H9 (cell line): Measurements from ENCODE around the gene HOXA1. TPM values are rescaled to one million over a fixed set of nuclear protein-coding genes. Genes with fewer than 3 reads are reported as not detected.

ENCODE experiments used
- DNase-seq: peaks from one replicate; pipeline ENCODE4 v3.0.0-alpha.2; 2017
- H2AFZ ChIP-seq: one replicate; pipeline ENCODE4 v1.6.1; 2013; ENCODE audit warnings: mild to moderate bottlenecking, low read length, control low read depth, moderate library complexity
- H2AK5ac ChIP-seq: 2 replicates; pipeline ENCODE4 v1.6.1; 2013; ENCODE audit warnings: low read length, control low read depth, mixed read lengths; ENCODE audit not compliant: insufficient read length
- H2BK120ac ChIP-seq: one replicate; pipeline ENCODE4 v1.6.1; 2013; ENCODE audit warnings: low read depth, mild to moderate bottlenecking, low read length, control low read depth, inconsistent platforms; ENCODE audit not compliant: poor library complexity, severe bottlenecking
- H2BK12ac ChIP-seq: 2 replicates; pipeline ENCODE4 v1.6.1; 2013; ENCODE audit warnings: low read length, control low read depth, mixed read lengths, low read depth; ENCODE audit not compliant: insufficient read length
- H2BK15ac ChIP-seq: 2 replicates; pipeline ENCODE4 v1.6.1; 2013; ENCODE audit warnings: low read depth, low read length, control low read depth
- H2BK20ac ChIP-seq: one replicate; pipeline ENCODE4 v1.6.1; 2013; ENCODE audit warnings: low read depth, mild to moderate bottlenecking, low read length, control low read depth, inconsistent platforms; ENCODE audit not compliant: poor library complexity, severe bottlenecking
- H2BK5ac ChIP-seq: 2 replicates; pipeline ENCODE4 v1.6.1; 2013; ENCODE audit warnings: low read length, control low read depth, mixed read lengths; ENCODE audit not compliant: insufficient read length
- H3K14ac ChIP-seq: 2 replicates; pipeline ENCODE4 v1.6.1; 2013; ENCODE audit warnings: low read length, control low read depth; ENCODE audit not compliant: insufficient read depth
- H3K18ac ChIP-seq: 2 replicates; pipeline ENCODE4 v1.6.1; 2013; ENCODE audit warnings: low read depth, mild to moderate bottlenecking, mixed read lengths, low read length, control low read depth; ENCODE audit not compliant: insufficient read length
- H3K23ac ChIP-seq: 2 replicates; pipeline ENCODE4 v1.6.1; 2013; ENCODE audit warnings: low read length, control low read depth, mixed read lengths, low read depth; ENCODE audit not compliant: insufficient read length
- H3K23me2 ChIP-seq: 2 replicates; pipeline ENCODE4 v1.6.1; 2013; ENCODE audit warnings: low read depth, mild to moderate bottlenecking, mixed read lengths, low read length, control low read depth; ENCODE audit not compliant: insufficient read length, poor library complexity, severe bottlenecking
- H3K27ac ChIP-seq: 2 replicates; pipeline ENCODE4 v1.5.1; 2013; ENCODE audit warnings: low read length, control low read depth, mixed read lengths, low read depth; ENCODE audit not compliant: insufficient read length
- H3K27me3 ChIP-seq: 2 replicates; pipeline ENCODE4 v1.6.1; 2013; ENCODE audit warnings: low read length, control low read depth, inconsistent platforms; ENCODE audit not compliant: insufficient read depth
- H3K4ac ChIP-seq: 2 replicates; pipeline ENCODE4 v1.6.1; 2013; ENCODE audit warnings: low read depth, mild to moderate bottlenecking, control low read depth, inconsistent platforms, low read length, moderate library complexity
- H3K4me1 ChIP-seq: 2 replicates; pipeline ENCODE4 v1.6.1; 2013; ENCODE audit warnings: low read length, control low read depth, inconsistent platforms; ENCODE audit not compliant: insufficient read depth
- H3K4me2 ChIP-seq: 2 replicates; pipeline ENCODE4 v1.6.1; 2013; ENCODE audit warnings: low read length, control low read depth, mixed read lengths; ENCODE audit not compliant: insufficient read length, insufficient read depth
- H3K56ac ChIP-seq: 2 replicates; pipeline ENCODE4 v1.6.1; 2013; ENCODE audit warnings: low read depth, mild to moderate bottlenecking, mixed read lengths, low read length, control low read depth; ENCODE audit not compliant: insufficient read length
- H3K79me1 ChIP-seq: 2 replicates; pipeline ENCODE4 v1.6.1; 2013; ENCODE audit warnings: low read depth, mild to moderate bottlenecking, moderate library complexity, low read length, control low read depth, inconsistent platforms; ENCODE audit not compliant: insufficient read depth, poor library complexity, severe bottlenecking
- H3K79me2 ChIP-seq: 2 replicates; pipeline ENCODE4 v1.6.1; 2013; ENCODE audit warnings: low read length, control low read depth, inconsistent platforms; ENCODE audit not compliant: insufficient read depth
- H3K9ac ChIP-seq: 2 replicates; pipeline ENCODE4 v1.6.1; 2013; ENCODE audit warnings: low read length, control low read depth, mixed read lengths; ENCODE audit not compliant: insufficient read length; ENCODE audit errors: extremely low read depth
- H3K9me3 ChIP-seq: one replicate; pipeline ENCODE4 v1.6.1; 2013; ENCODE audit warnings: low read depth, low read length, inconsistent platforms; ENCODE audit not compliant: control insufficient read depth
- H3T11ph ChIP-seq: one replicate; pipeline ENCODE4 v1.6.1; 2013; ENCODE audit warnings: mild to moderate bottlenecking, low read length, control low read depth, inconsistent platforms
- H4K20me1 ChIP-seq: one replicate; pipeline ENCODE4 v1.6.1; 2013; ENCODE audit not compliant: control insufficient read depth, insufficient read length, insufficient read depth
- H4K5ac ChIP-seq: 2 replicates; pipeline ENCODE4 v1.6.1; 2013; ENCODE audit warnings: low read depth, mild to moderate bottlenecking, mixed read lengths, low read length, control low read depth; ENCODE audit not compliant: insufficient read length
- H4K8ac ChIP-seq: replicated peaks from 2 replicates; pipeline ENCODE4 v1.6.1; 2013; ENCODE audit warnings: low read length, control low read depth, mixed read lengths, low read depth; ENCODE audit not compliant: insufficient read length
- H4K91ac ChIP-seq: 2 replicates; pipeline ENCODE4 v1.6.1; 2013; ENCODE audit warnings: low read depth, mild to moderate bottlenecking, moderate library complexity, mixed read lengths, low read length, control low read depth; ENCODE audit not compliant: insufficient read length
- H3K27ac Mint-ChIP-seq, 3 experiments: 2 replicates in 2 of 3; 3 replicates in 1 of 3; pipeline ENCODE4 v1.8.0; 2020 to 2021; ENCODE audit warnings: mixed read lengths in 3 of 3, mild to moderate bottlenecking in 1 of 3, moderate library complexity in 1 of 3
- H3K27me3 Mint-ChIP-seq: 2 replicates; pipeline ENCODE4 v1.8.0; 2021; ENCODE audit warnings: low read depth, mild to moderate bottlenecking, moderate library complexity, mixed read lengths
- H3K36me3 Mint-ChIP-seq, 3 experiments: 2 replicates in 2 of 3; 3 replicates in 1 of 3; pipeline ENCODE4 v1.8.0; 2020 to 2021; ENCODE audit warnings: low read depth in 3 of 3, mixed read lengths in 3 of 3; ENCODE audit not compliant: insufficient read depth in 1 of 3
- H3K4me1 Mint-ChIP-seq, 2 experiments: 2 replicates each; pipeline ENCODE4 v1.8.0; 2020; ENCODE audit warnings: mixed read lengths in 2 of 2
- H3K4me3 Mint-ChIP-seq, 2 experiments: 2 replicates in 1 of 2; 3 replicates in 1 of 2; pipeline ENCODE4 v1.8.0; 2020 to 2021; ENCODE audit warnings: mild to moderate bottlenecking in 2 of 2, mixed read lengths in 2 of 2, moderate library complexity in 1 of 2
- H3K9me3 Mint-ChIP-seq, 2 experiments: 2 replicates in 1 of 2; 3 replicates in 1 of 2; pipeline ENCODE4 v1.8.0; 2020; ENCODE audit warnings: mild to moderate bottlenecking in 2 of 2, mixed read lengths in 2 of 2, moderate library complexity in 1 of 2
- CTCF ChIP-seq: fragments of 200-600 bp; sonication (generic); conservative IDR thresholded peaks from 3 replicates; pipeline ENCODE4 v1.8.0; 2021; ENCODE audit warnings: antibody characterized with exemption, mild to moderate bottlenecking
- WGBS: extraction: QIAGEN DNeasy Blood & Tissue Kit; methylation state at CpG from one replicate; pipeline ENCODE4 v1.1.7; 2013; ENCODE audit warnings: missing lambda C conversion rate, low lambda C conversion rate, mixed read lengths; ENCODE audit not compliant: insufficient read length; ENCODE audit errors: extremely low coverage; 5-methylcytosine and 5-hydroxymethylcytosine counted together
- total RNA-seq: library from RNA; stranded (reverse); gene quantifications from 2 replicates; pipeline ENCODE4 v1.2.1, GENCODE V29; 2021

HOXA1 gene
- total RNA-seq, 1 experiment from 2014 or later, result not detected

- no peak overlapping the region for H2AK5ac ChIP-seq
- no peak overlapping the region for H2BK15ac ChIP-seq
- H3K23me2 ChIP-seq, result no peaks in the 10 kb centered on the region
- H3K79me1 ChIP-seq, result no peaks in the 10 kb centered on the region
- no peak overlapping the region for H4K8ac ChIP-seq
- H3K56ac ChIP-seq, result no peak overlapping the region
- H2BK120ac ChIP-seq, result no peak overlapping the region
- Mint-ChIP-seq H3K4me3 (no peak overlapping the region), H3K4me1 (no peaks in the 10 kb centered on the region), H3K36me3 (no peaks in the 10 kb centered on the region), H3K27me3 (peaks cover 37% of the 10 kb centered on the region), H3K27ac (no peak overlapping the region), H3K9me3 (peaks cover 0 to 2% of the 10 kb centered on the region in 2 experiments; a peak in 1 of 5 replicates)
- no peaks in the 10 kb centered on the region for H3K9me3 ChIP-seq
- H3K4ac ChIP-seq, result no peak overlapping the region
- H3K18ac ChIP-seq, result no peak overlapping the region
- no peak overlapping the region for H4K91ac ChIP-seq
- no peak overlapping the region for H3K27ac ChIP-seq
- H2AFZ ChIP-seq, result no peak overlapping the region
- no peak overlapping the region for H2BK5ac ChIP-seq
- H2BK12ac ChIP-seq, result no peak overlapping the region
- H2BK20ac ChIP-seq, result no peak overlapping the region
- H3K79me2 ChIP-seq, result no peaks in the 10 kb centered on the region
- WGBS, result no CpG with 5 or more reads among the region's 6 CpGs
- TF ChIP-seq CTCF, result no peak
- no peaks in the 10 kb centered on the region for H3K4me1 ChIP-seq
- no peak for DNase-seq
- no peaks in the 10 kb centered on the region for H4K20me1 ChIP-seq
- no peak overlapping the region for H3K14ac ChIP-seq
- H3K9ac ChIP-seq, result no peak overlapping the region
- no peak overlapping the region for H3T11ph ChIP-seq
- H4K5ac ChIP-seq, result no peak overlapping the region
- no peak overlapping the region for H3K4me2 ChIP-seq
- H3K23ac ChIP-seq, result no peak overlapping the region
- H3K27me3 ChIP-seq, result no peaks in the 10 kb centered on the region
These were observed 24.0 kb downstream of the HOXA1 start for GRCh38 chr7:27071622-27072390.
